Ascending aorta (tissue), 2 donors: ENCODE data around the gene SLFN5. TPM values are rescaled to one million over a fixed set of nuclear protein-coding genes. Genes with fewer than 3 reads are reported as not detected.
"Not testable (repeated sequence)": the region's sequence is repeated elsewhere in the genome, so short reads cannot be mapped to it uniquely, and the experiment has no call there.

Experiments used
- DNase-seq, 2 donors: peaks; one replicate each; pipeline ENCODE4 v3.0.0-alpha.2; 2019; ENCODE audit warnings: low spot score in 2 of 2
- H3K27ac ChIP-seq, 2 donors: fragments of 200-600 bp; sonication (generic); one replicate each; pipeline ENCODE4 v1.5.1; 2016 to 2017; ENCODE audit warnings: mild to moderate bottlenecking in 1 of 2
- H3K27me3 ChIP-seq: fragments of 200-600 bp; sonication (generic); one replicate; pipeline ENCODE4 v1.5.1; 2017
- H3K36me3 ChIP-seq, 2 donors: fragments of 200-600 bp; sonication (generic); one replicate each; pipeline ENCODE4 v1.5.1; 2016
- H3K4me1 ChIP-seq, 2 donors: fragments of 200-600 bp; sonication (generic); one replicate each; pipeline ENCODE4 v1.5.1; 2016 to 2017; ENCODE audit warnings: mild to moderate bottlenecking in 1 of 2
- H3K4me3 ChIP-seq, 2 donors: fragments of 200-600 bp; sonication (generic); one replicate each; pipeline ENCODE4 v1.5.1; 2016 to 2017; ENCODE audit warnings: mild to moderate bottlenecking in 1 of 2
- H3K9me3 ChIP-seq, 2 donors: fragments of 200-600 bp; sonication (generic); one replicate each; pipeline ENCODE4 v1.5.1; 2016
- CTCF ChIP-seq, 3 experiments: fragments of 200-600 bp in 2 of 3; fragments of 450-650 bp in 1 of 3; sonication (generic) in 2 of 3; IDR thresholded peaks; one replicate each; pipeline ENCODE4 v1.5.1; 2016 to 2019; ENCODE audit warnings: antibody characterized with exemption in 3 of 3, mild to moderate bottlenecking in 1 of 3, moderate library complexity in 1 of 3
- intact Hi-C: fragments of 100-400 bp; cut with DNase I; formaldehyde crosslinking; loops from one replicate; pipeline ENCODE4 v1.15.1; 2023
- total RNA-seq: library from RNA; depleted of rRNA; stranded (reverse); fragments of >200 nt; gene quantifications from one replicate; pipeline ENCODE4 v1.1.0, GENCODE V29; 2016

Gene SLFN5
- total RNA-seq = 13.0 TPM

GRCh38 chr17:35242805-35243560, at the start of gene SLFN5:
SLFN5 (plus strand) TSS chr17:35243072; CDS start chr17:35258691, 15,619 bp downstream.
- peak; percentile 93 to 98 for DNase-seq
- H3K36me3 ChIP-seq = peaks cover 0 to 5% of the 10 kb centered on the region in 2 donors
- intact Hi-C loops = loop anchor here (1.0 to 5.0 kb wide), 7 partner anchors 11 to 991 kb away; partner anchors contain the start of genes SLFN11, SLFN12 and TAF15
- H3K4me3 ChIP-seq = peak within 1 kb of the TSS; percentile 74 to 85
- peak within 1 kb of the TSS; percentile 96 to 97 for H3K27ac ChIP-seq
- no peaks in the 10 kb centered on the region for H3K27me3 ChIP-seq
- peaks cover 9 to 26% of the 10 kb centered on the region in 2 donors for H3K4me1 ChIP-seq
- TF ChIP-seq CTCF (IDR thresholded peaks at IDR 0.05) = no peak
- no peaks in the 10 kb centered on the region for H3K9me3 ChIP-seq

- H3K4me1 ChIP-seq, DNase-seq, H3K27ac ChIP-seq, H3K9me3 ChIP-seq, H3K4me3 ChIP-seq, H3K36me3 ChIP-seq, intact Hi-C loops, H3K27me3 ChIP-seq: not testable (repeated sequence)
Measured at GRCh38 chr17:35194001-35194400, 48.9 kb upstream of the SLFN5 start, which contains the start of gene SLC35G3. SLC35G3 (minus strand) TSS chr17:35194393; CDS start chr17:35194307, 86 bp downstream.

GRCh38 chr17:35195062-35195461, 47.8 kb upstream of the SLFN5 start:
- H3K36me3 ChIP-seq, H3K9me3 ChIP-seq, H3K4me1 ChIP-seq, intact Hi-C loops, H3K27me3 ChIP-seq, DNase-seq, H3K27ac ChIP-seq, H3K4me3 ChIP-seq: not testable (repeated sequence)

- H3K27me3 ChIP-seq, H3K9me3 ChIP-seq, H3K4me1 ChIP-seq, H3K4me3 ChIP-seq, H3K27ac ChIP-seq, DNase-seq, H3K36me3 ChIP-seq, intact Hi-C loops: not testable (repeated sequence)
Measured at GRCh38 chr17:35202582-35202981, 40.3 kb upstream of the SLFN5 start.

GRCh38 chr17:35210741-35211140, 32.1 kb upstream of the SLFN5 start:
- no peak for DNase-seq
- intact Hi-C loops = loop anchor here (10.0 kb wide), 1 partner anchor 56 kb away; no protein-coding TSS in a partner anchor
- Histone ChIP-seq H3K27ac (no peak overlapping the region), H3K4me3 (no peak overlapping the region), H3K36me3 (no peaks in the 10 kb centered on the region), H3K9me3 (no peaks in the 10 kb centered on the region), H3K27me3 (no peaks in the 10 kb centered on the region), H3K4me1 (no peaks in the 10 kb centered on the region)
- TF ChIP-seq CTCF (IDR thresholded peaks at IDR 0.05) = no peak

GRCh38 chr17:35212668-35213067, 30.2 kb upstream of the SLFN5 start:
- Histone ChIP-seq H3K4me1 (no peaks in the 10 kb centered on the region), H3K27me3 (no peaks in the 10 kb centered on the region), H3K4me3 (no peak overlapping the region), H3K27ac (no peak overlapping the region), H3K9me3 (no peaks in the 10 kb centered on the region), H3K36me3 (no peaks in the 10 kb centered on the region)
- no peak for TF ChIP-seq CTCF (IDR thresholded peaks at IDR 0.05)
- intact Hi-C loops = loop anchor here (10.0 kb wide), 1 partner anchor 58 kb away; no protein-coding TSS in a partner anchor
- DNase-seq = no peak

- H3K27ac ChIP-seq = no peak overlapping the region
- intact Hi-C loops = loop anchor here (10.0 kb wide), 1 partner anchor 59 kb away; no protein-coding TSS in a partner anchor
Measured at GRCh38 chr17:35213412-35213940, 29.4 kb upstream of the SLFN5 start.

More at GRCh38 chr17:35213412-35213940, 29.4 kb upstream of the SLFN5 start:
- no peak for DNase-seq
- no peak overlapping the region for H3K4me3 ChIP-seq
- H3K9me3 ChIP-seq = no peaks in the 10 kb centered on the region
- no peaks in the 10 kb centered on the region for H3K4me1 ChIP-seq
- H3K27me3 ChIP-seq = no peaks in the 10 kb centered on the region
- no peaks in the 10 kb centered on the region for H3K36me3 ChIP-seq
- TF ChIP-seq CTCF (IDR thresholded peaks at IDR 0.05) = no peak
